Caco-2 (cell line): ENCODE measurements around the gene LATS2. TPM values are rescaled to one million over a fixed set of nuclear protein-coding genes. Genes with fewer than 3 reads are reported as not detected.
"Not testable (repeated sequence)": the region's sequence is repeated elsewhere in the genome, so short reads cannot be mapped to it uniquely, and the experiment has no call there.

Source experiments
- BruUV-seq: library from RNA; stranded (reverse); fragments of 400-500 nt; replicated peaks from 2 replicates; lab custom pipeline; 2021; lab: Mats Ljungman, UMichigan
- CTCF ChIA-PET: fragments of 300-600 bp; sonication (Branson Sonifier 250); formaldehyde crosslinking; loops from one replicate; lab custom pipeline; 2022; ENCODE audit warnings: antibody characterized with exemption; lab: Charles Lee
- POLR2A ChIA-PET: fragments of 300-600 bp; sonication (Branson Sonifier 250); formaldehyde crosslinking; loops from one replicate; lab custom pipeline; 2022; ENCODE audit warnings: antibody characterized with exemption; lab: Charles Lee
- DNase-seq, 2 experiments: peaks; one replicate each; pipeline versions ENCODE4 v3.0.0 to v3.0.0-alpha.2; 2020 to 2022
- H3K27me3 ChIP-seq: replicated peaks from 2 replicates; pipeline ENCODE4 v1.6.0; 2011; ENCODE audit warnings: low read length; ENCODE audit not compliant: control insufficient read depth, insufficient read depth
- H3K36me3 ChIP-seq: 2 replicates; pipeline ENCODE4 v1.5.1; 2011; ENCODE audit warnings: low read length; ENCODE audit not compliant: control insufficient read depth, insufficient read depth
- H3K4me1 ChIP-seq: fragments of 250-450 bp; sonication (Bioruptor Pico); 2 replicates; pipeline ENCODE4 v1.5.1; 2020; ENCODE audit warnings: mild to moderate bottlenecking
- H3K4me3 ChIP-seq: 2 replicates; pipeline ENCODE4 v1.5.1; 2011; ENCODE audit warnings: low read depth, mild to moderate bottlenecking, control low read depth, low read length
- H3K9me3 ChIP-seq: fragments of 250-450 bp; sonication (Bioruptor Pico); 2 replicates; pipeline ENCODE4 v1.5.1; 2020; ENCODE audit warnings: mild to moderate bottlenecking, moderate library complexity
- H3K27ac Mint-ChIP-seq: one replicate; pipeline ENCODE4 v1.8.0; 2022; ENCODE audit warnings: mixed read lengths; ENCODE audit not compliant: unreplicated experiment
- H3K27me3 Mint-ChIP-seq: one replicate; pipeline ENCODE4 v1.8.0; 2022; ENCODE audit warnings: mixed read lengths; ENCODE audit not compliant: insufficient read depth, unreplicated experiment
- H3K36me3 Mint-ChIP-seq: one replicate; pipeline ENCODE4 v1.8.0; 2022; ENCODE audit warnings: mild to moderate bottlenecking, mixed read lengths; ENCODE audit not compliant: insufficient read depth, unreplicated experiment
- H3K4me1 Mint-ChIP-seq: one replicate; pipeline ENCODE4 v1.8.0; 2022; ENCODE audit warnings: low read depth, mixed read lengths; ENCODE audit not compliant: unreplicated experiment
- H3K4me3 Mint-ChIP-seq: one replicate; pipeline ENCODE4 v1.8.0; 2022; ENCODE audit warnings: mild to moderate bottlenecking, moderate library complexity, mixed read lengths; ENCODE audit not compliant: unreplicated experiment
- H3K9me3 Mint-ChIP-seq: one replicate; pipeline ENCODE4 v1.8.0; 2022; ENCODE audit warnings: mixed read lengths; ENCODE audit not compliant: unreplicated experiment
- CTCF ChIP-seq, 2 experiments: fragments of 200-600 bp in 1 of 2; IDR thresholded peaks; 1 replicate in 1 of 2; 2 replicates in 1 of 2; pipeline versions ENCODE4 v1.5.1 to v1.8.0; 2011 to 2022; ENCODE audit warnings: antibody characterized with exemption in 1 of 2, control low read depth in 1 of 2, inconsistent platforms in 1 of 2, low read depth in 1 of 2, low read length in 1 of 2, mild to moderate bottlenecking in 1 of 2, moderate library complexity in 1 of 2; ENCODE audit not compliant: insufficient read depth in 1 of 2, severe bottlenecking in 1 of 2, unreplicated experiment in 1 of 2
- intact Hi-C: fragments of 100-400 bp; cut with micrococcal nuclease; formaldehyde crosslinking; loops from one replicate; pipeline ENCODE4 v1.10.0; 2022; ENCODE audit not compliant: unreplicated experiment
- total RNA-seq: library from RNA; stranded (reverse); gene quantifications from 2 replicates; pipeline ENCODE4 v1.2.3, GENCODE V29; 2022

The LATS2 gene
- total RNA-seq, 1 experiment from 2014 or later: 45.6 TPM

GRCh38 chr13:20945952-20946383, 115.4 kb downstream of the LATS2 start:
- no TSS peak for BruUV-seq
- H3K27me3 Mint-ChIP-seq: no peaks in the 10 kb centered on the region
- H3K4me3 ChIP-seq: no peak overlapping the region
- ChIA-PET CTCF (no interaction called here), POLR2A (no interaction called here)
- no peak for TF ChIP-seq CTCF (IDR thresholded peaks at IDR 0.05; ENCODE audit: insufficient read depth in 1 of 2, low read depth in 1 of 2, low read length in 1 of 2, severe bottlenecking in 1 of 2, unreplicated experiment in 1 of 2)
- H3K27me3 ChIP-seq: no peaks in the 10 kb centered on the region
- H3K4me1 ChIP-seq: peaks cover 22% of the 10 kb centered on the region
- no peak overlapping the region for H3K4me3 Mint-ChIP-seq
- H3K4me1 Mint-ChIP-seq: peaks cover 30% of the 10 kb centered on the region
- H3K27ac Mint-ChIP-seq: no peak overlapping the region
- no peak for DNase-seq
- intact Hi-C loops: loop anchor here (10.0 kb wide), 1 partner anchor 49 kb away; no protein-coding TSS in a partner anchor
- no peaks in the 10 kb centered on the region; the same call in 1 of the 2 replicates for H3K9me3 ChIP-seq
- H3K36me3 ChIP-seq: no peaks in the 10 kb centered on the region
- H3K36me3 Mint-ChIP-seq: peaks cover 10% of the 10 kb centered on the region
- H3K9me3 Mint-ChIP-seq: peaks cover 10% of the 10 kb centered on the region

- intact Hi-C loops: loop anchor here (1.0 to 10.0 kb wide), 9 partner anchors 10 to 536 kb away; partner anchors contain the start of genes LATS2, MRPL57 and SKA3
Observed at GRCh38 chr13:20942938-20943559, 118.3 kb downstream of the LATS2 start.

GRCh38 chr13:20940511-20940910, 120.9 kb downstream of the LATS2 start:
- POLR2A ChIA-PET: interaction anchor here (0.6 to 1.7 kb wide), 6 partner anchors 13 to 237 kb away, joined by 3 to 13 read pairs (median 4); partner anchors contain the start of genes LATS2, MRPL57, SKA3 and XPO4

More at GRCh38 chr13:20942938-20943559, 118.3 kb downstream of the LATS2 start:
- Mint-ChIP-seq H3K27me3 (no peaks in the 10 kb centered on the region), H3K27ac (peak overlapping the region; percentile 79), H3K4me3 (peak overlapping the region; percentile 47), H3K4me1 (peaks cover 48% of the 10 kb centered on the region), H3K36me3 (peaks cover 16% of the 10 kb centered on the region), H3K9me3 (no peaks in the 10 kb centered on the region)
- DNase-seq: no peak
- no peak for TF ChIP-seq CTCF (IDR thresholded peaks at IDR 0.05; ENCODE audit: insufficient read depth in 1 of 2, low read depth in 1 of 2, low read length in 1 of 2, severe bottlenecking in 1 of 2, unreplicated experiment in 1 of 2)
- no peak overlapping the region for H3K4me3 ChIP-seq
- H3K9me3 ChIP-seq: no peaks in the 10 kb centered on the region; the same call in 1 of the 2 replicates
- ChIA-PET CTCF (interaction anchor here (0.6 to 1.9 kb wide), 12 partner anchors 18 to 354 kb away, joined by 3 to 6 read pairs (median 4); no protein-coding TSS in a partner anchor), POLR2A (interaction anchor here (0.6 to 1.7 kb wide), 3 partner anchors 117 to 233 kb away, joined by 3 to 6 read pairs (median 3); partner anchors contain the start of genes LATS2 and SKA3)
- peaks cover 36% of the 10 kb centered on the region for H3K4me1 ChIP-seq
- BruUV-seq: no TSS peak
- no peaks in the 10 kb centered on the region for H3K36me3 ChIP-seq
- no peaks in the 10 kb centered on the region for H3K27me3 ChIP-seq

More at GRCh38 chr13:20940511-20940910, 120.9 kb downstream of the LATS2 start:
- Mint-ChIP-seq H3K4me3 (peak overlapping the region; percentile 73), H3K4me1 (peaks cover 48% of the 10 kb centered on the region), H3K27ac (peak overlapping the region; percentile 97), H3K36me3 (peaks cover 16% of the 10 kb centered on the region)
- H3K4me3 ChIP-seq, H3K36me3 ChIP-seq, H3K9me3 ChIP-seq, H3K9me3 Mint-ChIP-seq, BruUV-seq, H3K27me3 ChIP-seq, H3K27me3 Mint-ChIP-seq: not testable (repeated sequence)
- peaks cover 36% of the 10 kb centered on the region for H3K4me1 ChIP-seq
- peak in 1 of 2 experiments; percentile 70 for DNase-seq
- intact Hi-C loops: loop anchor here (10.0 kb wide), 1 partner anchor 54 kb away; no protein-coding TSS in a partner anchor
- CTCF ChIA-PET: interaction anchor here (0.5 to 1.1 kb wide), 3 partner anchors 33 to 358 kb away, joined by 3 to 7 read pairs (median 4); no protein-coding TSS in a partner anchor
